ENCODE results near the gene LAMA5. TPM values are rescaled to one million over a fixed set of nuclear protein-coding genes. Genes with fewer than 3 reads are reported as not detected.

LAMA5 gene, protein sequence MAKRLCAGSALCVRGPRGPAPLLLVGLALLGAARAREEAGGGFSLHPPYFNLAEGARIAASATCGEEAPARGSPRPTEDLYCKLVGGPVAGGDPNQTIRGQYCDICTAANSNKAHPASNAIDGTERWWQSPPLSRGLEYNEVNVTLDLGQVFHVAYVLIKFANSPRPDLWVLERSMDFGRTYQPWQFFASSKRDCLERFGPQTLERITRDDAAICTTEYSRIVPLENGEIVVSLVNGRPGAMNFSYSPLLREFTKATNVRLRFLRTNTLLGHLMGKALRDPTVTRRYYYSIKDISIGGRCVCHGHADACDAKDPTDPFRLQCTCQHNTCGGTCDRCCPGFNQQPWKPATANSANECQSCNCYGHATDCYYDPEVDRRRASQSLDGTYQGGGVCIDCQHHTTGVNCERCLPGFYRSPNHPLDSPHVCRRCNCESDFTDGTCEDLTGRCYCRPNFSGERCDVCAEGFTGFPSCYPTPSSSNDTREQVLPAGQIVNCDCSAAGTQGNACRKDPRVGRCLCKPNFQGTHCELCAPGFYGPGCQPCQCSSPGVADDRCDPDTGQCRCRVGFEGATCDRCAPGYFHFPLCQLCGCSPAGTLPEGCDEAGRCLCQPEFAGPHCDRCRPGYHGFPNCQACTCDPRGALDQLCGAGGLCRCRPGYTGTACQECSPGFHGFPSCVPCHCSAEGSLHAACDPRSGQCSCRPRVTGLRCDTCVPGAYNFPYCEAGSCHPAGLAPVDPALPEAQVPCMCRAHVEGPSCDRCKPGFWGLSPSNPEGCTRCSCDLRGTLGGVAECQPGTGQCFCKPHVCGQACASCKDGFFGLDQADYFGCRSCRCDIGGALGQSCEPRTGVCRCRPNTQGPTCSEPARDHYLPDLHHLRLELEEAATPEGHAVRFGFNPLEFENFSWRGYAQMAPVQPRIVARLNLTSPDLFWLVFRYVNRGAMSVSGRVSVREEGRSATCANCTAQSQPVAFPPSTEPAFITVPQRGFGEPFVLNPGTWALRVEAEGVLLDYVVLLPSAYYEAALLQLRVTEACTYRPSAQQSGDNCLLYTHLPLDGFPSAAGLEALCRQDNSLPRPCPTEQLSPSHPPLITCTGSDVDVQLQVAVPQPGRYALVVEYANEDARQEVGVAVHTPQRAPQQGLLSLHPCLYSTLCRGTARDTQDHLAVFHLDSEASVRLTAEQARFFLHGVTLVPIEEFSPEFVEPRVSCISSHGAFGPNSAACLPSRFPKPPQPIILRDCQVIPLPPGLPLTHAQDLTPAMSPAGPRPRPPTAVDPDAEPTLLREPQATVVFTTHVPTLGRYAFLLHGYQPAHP (N-terminal part only)
- 1 to 10 TPM; 2.0 to 2.8 TPM for total RNA-seq

DNA sequence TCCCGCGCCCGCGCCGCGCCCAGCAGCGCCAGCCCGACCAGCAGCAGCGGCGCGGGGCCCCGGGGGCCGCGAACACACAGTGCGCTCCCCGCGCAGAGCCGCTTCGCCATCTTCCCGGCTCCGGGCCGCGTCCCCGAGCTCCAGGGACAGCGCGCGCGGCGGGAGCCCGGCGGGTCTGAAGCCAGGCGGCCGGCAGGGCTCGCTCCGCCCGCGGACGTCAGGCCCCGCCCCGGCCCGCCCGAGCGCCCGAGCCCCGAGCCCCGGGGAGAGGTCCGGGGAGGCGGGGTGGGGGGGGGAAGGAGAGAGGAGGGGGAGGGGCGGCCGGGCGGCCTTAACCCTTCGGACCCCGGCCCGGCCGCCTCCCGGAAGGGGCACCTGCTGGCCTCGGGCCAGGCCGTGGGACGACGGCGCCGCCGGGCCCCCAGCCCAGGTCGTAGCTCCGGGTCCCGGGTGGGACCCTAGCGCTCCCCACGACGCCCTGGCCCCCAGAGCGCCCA lies at the start of gene LAMA5:
LAMA5 (minus strand) TSS at position 177 of the 497 bp plus-strand sequence; CDS start at position 110, 67 bp downstream.

DNA sequence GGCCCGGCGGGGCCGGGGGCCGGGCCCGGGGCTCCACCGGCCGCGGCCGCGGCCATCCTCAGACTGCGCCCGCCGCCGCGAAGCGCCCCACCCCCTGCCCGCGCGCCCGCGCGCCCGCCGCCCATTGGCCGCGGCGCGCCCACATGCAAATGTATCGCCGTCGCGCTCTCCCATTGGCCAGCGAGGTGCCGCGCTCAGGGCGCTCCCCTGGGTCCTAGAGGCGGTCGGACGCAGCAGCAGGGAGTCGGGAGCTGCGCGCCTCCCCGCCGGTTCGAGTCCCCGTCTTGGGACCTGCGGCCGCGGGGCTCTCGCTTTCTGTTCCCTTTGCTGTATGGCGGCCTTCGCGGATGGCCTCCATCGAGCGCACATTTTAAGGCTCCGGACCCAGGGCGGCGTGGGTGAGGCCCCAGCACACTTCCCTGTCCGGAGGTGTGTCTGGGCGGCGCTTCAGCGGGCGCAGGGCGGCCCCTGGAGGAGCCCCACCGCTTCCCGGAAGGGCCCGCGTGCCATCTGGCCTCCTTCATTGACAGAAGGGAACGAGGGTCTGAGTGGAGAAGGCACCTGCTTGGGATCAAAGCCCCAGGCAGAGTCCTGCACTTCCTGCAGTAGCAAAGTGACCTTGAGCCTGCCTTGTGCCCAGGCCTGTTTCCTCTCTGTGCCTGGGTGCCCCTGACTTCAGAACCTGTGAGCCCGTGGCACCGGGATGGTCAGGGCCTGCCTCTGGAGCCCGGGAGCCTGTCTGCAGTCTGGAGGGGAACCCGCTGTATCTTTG lies 40.3 kb upstream of the LAMA5 start, which contains the start of gene CABLES2:
CABLES2 (minus strand) TSS at position 65 of the 772 bp plus-strand sequence; CDS start at position 56, 9 bp downstream.

DNA sequence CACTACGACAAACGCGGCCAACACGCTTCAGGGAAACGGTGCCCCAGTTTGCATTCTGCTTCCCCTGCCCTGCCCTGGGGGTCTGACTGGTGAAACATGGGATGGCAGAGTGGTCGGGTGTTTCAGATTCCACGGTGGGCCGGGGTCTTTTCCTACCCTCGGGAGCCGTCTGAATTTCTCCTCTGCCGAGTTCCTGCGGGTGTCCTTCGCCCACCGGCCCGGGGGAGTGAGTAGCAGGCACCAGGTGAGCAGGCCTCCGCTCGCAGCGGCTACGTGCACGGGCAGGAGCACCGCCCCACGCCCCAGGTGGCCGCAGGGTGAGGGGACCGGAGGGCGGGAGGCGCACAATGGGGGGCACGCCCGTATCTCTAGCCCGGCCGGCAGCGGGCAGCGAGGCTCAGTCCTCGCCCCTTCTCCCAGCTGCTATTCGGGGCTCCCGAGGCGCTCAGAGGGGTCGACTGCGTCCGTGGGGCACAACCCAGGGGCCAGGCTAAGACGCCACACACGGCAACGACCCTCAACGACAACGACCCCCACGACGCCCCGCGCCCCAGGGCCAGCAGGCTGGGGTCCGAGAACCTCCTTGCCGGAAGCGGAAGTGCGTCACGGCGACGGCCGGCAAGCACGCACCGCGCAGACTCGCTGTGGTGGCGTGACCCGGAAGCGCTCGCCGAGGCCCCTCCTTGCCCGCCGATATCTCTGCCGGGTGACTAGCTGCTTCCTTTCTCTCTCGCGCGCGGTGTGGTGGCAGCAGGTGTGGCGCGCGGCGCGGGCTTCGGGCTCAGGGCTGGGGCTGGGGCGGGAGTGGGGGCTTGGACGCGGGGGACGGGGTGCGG lies 19.5 kb upstream of the LAMA5 start, which contains the start of gene RPS21:
RPS21 (plus strand) TSS at position 721 of the 836 bp plus-strand sequence. CDS start 236 bp downstream, outside the sequence.

DNA sequence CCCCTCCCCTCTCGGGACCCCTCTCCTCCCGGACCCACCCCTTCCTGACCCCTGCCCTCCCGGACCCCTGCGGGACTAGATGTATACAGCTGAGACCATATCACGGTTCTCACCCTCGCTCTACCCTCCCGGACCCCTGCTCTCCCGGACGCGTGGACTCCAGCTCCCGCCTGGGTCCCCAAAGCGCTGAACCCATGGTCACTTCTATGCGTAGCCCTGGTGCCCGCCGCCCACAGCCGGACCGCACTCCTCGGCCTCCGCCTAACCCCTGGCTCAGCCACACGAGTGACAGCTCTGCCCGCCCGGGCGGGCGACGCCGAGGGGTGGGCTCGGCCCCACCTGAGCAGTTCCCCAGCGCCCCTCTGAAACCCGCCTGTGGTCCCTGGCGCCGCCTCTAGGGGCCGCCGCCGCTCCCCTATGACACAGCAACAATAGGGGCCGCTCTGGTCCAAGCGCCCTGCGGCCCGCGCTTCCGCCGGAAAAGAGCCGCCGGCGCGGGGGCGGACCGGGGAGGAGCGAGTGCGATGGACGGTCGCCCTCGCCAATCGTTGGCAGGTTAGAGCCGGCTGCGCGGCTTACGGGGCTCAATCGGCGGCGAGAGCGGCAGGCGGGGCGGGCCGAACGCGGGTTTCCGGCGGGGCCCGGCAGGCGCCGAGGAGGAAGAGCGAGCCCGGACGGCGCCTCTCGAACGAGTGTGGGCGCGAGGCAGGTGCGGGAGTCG lies 64.6 kb downstream of the LAMA5 start, which contains the start of gene ADRM1:
ADRM1 (plus strand) TSS at position 657 of the 721 bp plus-strand sequence. CDS start 572 bp downstream, outside the sequence.

Other genes with a start within 250 kb of the LAMA5 start
- 10 to 100 TPM; 31.0 to 31.6 TPM for gene LSM14B, start 244.8 kb downstream of the LAMA5 start, total RNA-seq
- gene PSMA7, start 223.9 kb downstream of the LAMA5 start, total RNA-seq = 100 to 1,000 TPM; 331 to 446 TPM
- 10 to 100 TPM; 14.3 to 15.8 TPM for gene SS18L1, start 223.5 kb downstream of the LAMA5 start, total RNA-seq
- 10 to 100 TPM; 16.5 to 26.6 TPM for gene MTG2, start 184.3 kb downstream of the LAMA5 start, total RNA-seq
- gene HRH3, start 147.0 kb downstream of the LAMA5 start, total RNA-seq = not detected
- 10 to 100 TPM; 21.3 to 24.0 TPM for gene OSBPL2, start 128.8 kb downstream of the LAMA5 start, total RNA-seq
- gene ADRM1, start 64.3 kb downstream of the LAMA5 start, total RNA-seq = 100 to 1,000 TPM; 133 to 185 TPM
- gene RPS21, start 19.8 kb upstream of the LAMA5 start, total RNA-seq = 100 to 1,000 TPM; 230 to 299 TPM
- gene CABLES2, start 40.0 kb upstream of the LAMA5 start, total RNA-seq = 1 to 10 TPM; 2.7 to 2.8 TPM
- not detected for gene RBBP8NL, start 60.2 kb upstream of the LAMA5 start, total RNA-seq
- not detected for gene GATA5, start 108.7 kb upstream of the LAMA5 start, total RNA-seq

Data from melanocyte of skin (primary cell).